Astrocyte of the cerebellum (primary cell): ENCODE measurements around the gene TMEM135.

Experiments
- DNase-seq: peaks from one replicate; pipeline ENCODE4 v3.0.0-alpha.2; 2011; ENCODE audit warnings: low read depth
- H3K4me3 ChIP-seq: 2 replicates; pipeline ENCODE4 v1.5.1; 2011; ENCODE audit warnings: mild to moderate bottlenecking, low read depth, low read length, moderate library complexity
- CTCF ChIP-seq: IDR thresholded peaks from 2 replicates; pipeline ENCODE4 v1.5.1; 2012; ENCODE audit warnings: low read length, low read depth, moderate library complexity, mild to moderate bottlenecking; ENCODE audit errors: missing control alignments
- in situ Hi-C: cut with HindIII; loops from 2 replicates; pipeline ENCODE4 v1.10.0; 2017; ENCODE audit warnings: low sequenced_read_pairs

The TMEM135 gene

GRCh38 chr11:87007963-87008362 lies 29.8 kb upstream of the TMEM135 start:
- no peak for TF ChIP-seq CTCF
- in situ Hi-C loops = no loop called here

GRCh38 chr11:87012089-87012488 lies 25.6 kb upstream of the TMEM135 start:
- H3K4me3 ChIP-seq = no peak overlapping the region
- DNase-seq = no peak
- in situ Hi-C loops = no loop called here

More at GRCh38 chr11:87007963-87008362, 29.8 kb upstream of the TMEM135 start:
- no peak overlapping the region for H3K4me3 ChIP-seq
- peak; percentile 92 for DNase-seq

GRCh38 chr11:87012673-87013072 lies 25.1 kb upstream of the TMEM135 start:
- no peak overlapping the region for H3K4me3 ChIP-seq
- DNase-seq = no peak
- TF ChIP-seq CTCF = no peak
- in situ Hi-C loops = no loop called here

More at GRCh38 chr11:87012089-87012488, 25.6 kb upstream of the TMEM135 start:
- no peak for TF ChIP-seq CTCF

GRCh38 chr11:87013912-87014825 lies 23.6 kb upstream of the TMEM135 start:
- in situ Hi-C loops = no loop called here

DNA sequence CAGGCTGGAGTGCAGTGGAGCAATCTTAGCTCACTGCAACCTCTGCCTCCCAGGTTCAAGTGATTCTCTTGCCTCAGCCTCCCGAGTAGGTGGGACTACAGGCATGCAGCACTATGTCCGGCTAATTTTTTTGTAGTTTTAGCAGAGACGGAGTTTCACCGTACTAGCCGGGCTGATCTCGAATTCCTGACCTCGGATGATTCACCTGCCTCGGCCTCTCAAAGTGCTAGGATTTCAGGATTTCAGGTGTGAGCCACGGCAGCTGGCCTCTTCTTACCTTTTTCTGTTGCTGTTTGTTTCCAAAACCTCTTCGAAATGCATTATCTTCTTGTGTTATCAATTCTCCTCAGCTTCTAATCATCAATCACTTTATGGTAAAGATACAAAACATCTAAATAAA lies 22.1 kb upstream of the TMEM135 start:
- in situ Hi-C loops = no loop called here
- no peak overlapping the region for H3K4me3 ChIP-seq
- no peak for DNase-seq
- TF ChIP-seq CTCF = no peak

More at GRCh38 chr11:87013912-87014825, 23.6 kb upstream of the TMEM135 start:
- no peak for TF ChIP-seq CTCF
- no peak for DNase-seq
- no peak overlapping the region for H3K4me3 ChIP-seq

GRCh38 chr11:87019613-87020271 lies 18.0 kb upstream of the TMEM135 start:
- in situ Hi-C loops = no loop called here
- DNase-seq = no peak
- no peak overlapping the region for H3K4me3 ChIP-seq
- no peak for TF ChIP-seq CTCF
